K562 (cell line): ENCODE results near the gene VPS13D.

Experiments used
- CTCF ChIP-seq, 3 experiments: IDR thresholded peaks in 2 of 3; conservative IDR thresholded peaks in 1 of 3; 2 replicates each; pipeline ENCODE4 v1.5.1; 2011 to 2012; ENCODE audit warnings: low read length in 3 of 3, mild to moderate bottlenecking in 3 of 3, control low read depth in 2 of 3, improper control_type of control experiment in 1 of 3, inconsistent platforms in 1 of 3, low read depth in 1 of 3, mixed read lengths in 1 of 3, moderate library complexity in 1 of 3; ENCODE audit not compliant: insufficient read depth in 2 of 3
- EZH2 ChIP-seq: IDR thresholded peaks from 2 replicates; pipeline ENCODE4 v1.6.1; 2012; ENCODE audit warnings: low read depth, mild to moderate bottlenecking, inconsistent platforms, low read length, borderline replicate concordance

GRCh38 chr1:12200208-12200607 lies 29.6 kb upstream of the VPS13D start:
- TF ChIP-seq CTCF (IDR thresholded peaks at IDR 0.05 in 2 of 3, conservative IDR thresholded peaks at IDR 0.05 in 1 of 3; ENCODE audit: insufficient read depth in 2 of 3, low read depth in 1 of 3, low read length in 3 of 3) (no peak), EZH2 (no peak)
